Stomach (tissue), 9 donors: Measurements from ENCODE around the gene MYO5C. TPM values are rescaled to one million over a fixed set of nuclear protein-coding genes. Genes with fewer than 3 reads are reported as not detected.
A peak's percentile ranks its signal among the peaks of the same experiment; 100 is the strongest.

ENCODE experiments used
- DNase-seq, 2 donors: peaks; one replicate each; pipeline versions ENCODE4 v3.0.0 to v3.0.0-alpha.2; 2013 to 2019
- H3K27ac ChIP-seq, 5 donors: fragments of 200-600 bp in 4 of 5; sonication (generic) in 4 of 5; one replicate each; pipeline ENCODE4 v1.5.1; 2013 to 2019; ENCODE audit warnings: mild to moderate bottlenecking in 1 of 5, moderate library complexity in 1 of 5
- H3K27me3 ChIP-seq, 3 donors: fragments of 200-600 bp; sonication (generic); one replicate each; pipeline ENCODE4 v1.5.1; 2017 to 2019; ENCODE audit warnings: mixed run types in 1 of 3
- H3K36me3 ChIP-seq, 4 donors: fragments of 200-600 bp; sonication (generic); 1 replicate in 3 of 4; 2 replicates in 1 of 4; pipeline ENCODE4 v1.5.1; 2016 to 2019
- H3K4me1 ChIP-seq, 4 donors: fragments of 200-600 bp; sonication (generic); one replicate each; pipeline ENCODE4 v1.5.1; 2016 to 2019
- H3K4me3 ChIP-seq, 4 donors: fragments of 200-600 bp; sonication (generic) in 3 of 4; one replicate each; pipeline ENCODE4 v1.5.1; 2016 to 2019; ENCODE audit warnings: mild to moderate bottlenecking in 1 of 4
- H3K9me3 ChIP-seq, 4 donors: fragments of 200-600 bp; sonication (generic); one replicate each; pipeline ENCODE4 v1.5.1; 2016 to 2019
- EP300 ChIP-seq: sonication (generic); formaldehyde crosslinking; IDR thresholded peaks from one replicate; pipeline ENCODE4 v1.6.1; 2017; ENCODE audit warnings: antibody characterized with exemption
- POLR2A ChIP-seq, 4 donors: fragments of 450-650 bp; IDR thresholded peaks; one replicate each; pipeline ENCODE4 v1.6.1; 2016; ENCODE audit warnings: antibody characterized with exemption in 4 of 4, control low read depth in 2 of 4, mild to moderate bottlenecking in 1 of 4, moderate library complexity in 1 of 4
- POLR2AphosphoS5 ChIP-seq, 3 donors: sonication (generic); formaldehyde crosslinking; IDR thresholded peaks; one replicate each; pipeline ENCODE4 v1.6.1; 2016; ENCODE audit warnings: antibody characterized with exemption in 3 of 3
- WGBS, 5 donors: extraction: QIAGEN DNeasy Blood & Tissue Kit in 3 of 5; methylation state at CpG; one replicate each; pipeline versions ENCODE4 v1.1.5 to v1.1.7; 2013 to 2018; 5-methylcytosine and 5-hydroxymethylcytosine counted together
- intact Hi-C: fragments of 100-400 bp; cut with DNase I; formaldehyde crosslinking; loops from one replicate; pipeline ENCODE4 v1.15.1; 2023; ENCODE audit warnings: low total_unique reads
- polyA plus RNA-seq, 3 donors: library from polyadenylated mRNA; stranded (reverse); fragments of 200-250 nt; gene quantifications; one replicate each; pipeline ENCODE4 v1.2.3, GENCODE V29; 2013
- total RNA-seq, 5 donors: library from RNA; depleted of rRNA; stranded (reverse); fragments of >200 nt; gene quantifications; one replicate each; pipeline versions ENCODE4 v1.1.0 to v1.2.3, GENCODE V29; 2014 to 2016
- TF ChIP-seq, protein P1 (sequence below), 7 experiments: fragments of 450-650 bp in 4 of 7; fragments of 200-600 bp in 3 of 7; sonication (generic) in 3 of 7; IDR thresholded peaks; one replicate each; pipeline ENCODE4 v1.5.1; 2016 to 2019; ENCODE audit warnings: antibody characterized with exemption in 7 of 7, control low read depth in 2 of 7, mild to moderate bottlenecking in 1 of 7
- donor health status: healthy with polysubstance abuse.
- donor health status: Bipolar disorder and iron deficiency.
- donor health status: healthy.

The MYO5C gene
- total and polyA plus RNA-seq, 8 donors: 4.3 to 148 (median 25.6) TPM

DNA sequence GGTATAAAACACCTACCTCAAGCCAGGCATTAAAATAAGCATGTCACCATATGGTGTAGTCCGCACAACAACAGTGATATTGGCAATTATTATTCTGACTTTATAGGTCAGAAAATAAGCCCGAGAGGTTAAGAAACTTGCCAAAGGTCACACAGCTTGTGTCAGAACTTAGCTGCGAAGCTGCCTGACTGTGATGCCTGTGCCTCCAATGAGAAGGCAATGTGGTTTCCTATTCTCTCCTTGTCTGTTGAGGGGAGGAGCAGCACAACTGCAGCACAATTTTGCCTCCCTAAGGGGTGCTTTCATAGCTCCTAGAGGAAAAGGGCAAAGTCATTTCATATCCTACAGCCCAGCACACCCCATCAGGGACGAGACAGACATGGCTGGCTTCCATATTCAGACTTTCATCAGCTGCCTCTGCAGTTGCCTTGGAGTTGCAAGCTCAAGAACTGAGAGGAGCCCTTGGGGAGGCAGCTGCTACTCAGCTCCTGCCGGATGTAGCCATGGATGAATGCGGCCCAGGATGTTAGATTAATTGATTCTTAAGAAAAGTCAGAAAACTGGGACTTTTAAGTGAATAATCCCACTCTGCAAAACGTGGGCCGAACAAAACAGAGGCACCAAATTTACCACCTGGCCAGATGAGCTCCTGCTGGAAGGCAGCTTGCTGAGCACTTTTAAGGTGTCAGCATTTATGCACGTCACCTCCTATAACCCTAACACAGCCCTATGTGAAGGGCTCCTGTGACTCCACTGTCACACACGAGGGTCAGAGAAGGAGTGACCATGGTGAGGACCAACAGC lies 38.5 kb downstream of the MYO5C start:
- peak overlapping the region in 2 of 5 donors; percentile 9 to 19 for H3K27ac ChIP-seq
- intact Hi-C loops: loop anchor here (10.0 kb wide), 1 partner anchor 478 kb away; no protein-coding TSS in a partner anchor

DNA sequence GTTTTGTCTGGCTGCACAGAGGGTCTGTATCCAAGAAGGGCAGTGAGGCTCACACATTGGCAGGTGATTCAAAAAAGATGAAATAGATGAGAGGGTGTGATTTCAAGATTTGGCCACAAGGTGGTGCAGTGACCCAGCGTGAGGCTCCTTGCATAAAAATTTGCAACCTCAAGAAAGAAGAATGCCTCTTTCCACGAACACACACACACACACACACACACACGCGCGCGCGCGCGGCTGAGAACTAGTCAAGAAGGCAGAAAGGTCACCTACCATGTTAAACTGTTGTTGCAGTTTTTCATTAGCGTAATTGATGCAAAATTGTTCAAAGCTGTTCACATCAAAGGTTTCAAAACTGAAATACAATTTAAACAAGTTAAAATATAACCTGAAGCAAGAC lies 39.2 kb downstream of the MYO5C start:
- peak overlapping the region in 2 of 5 donors; percentile 9 to 19 for H3K27ac ChIP-seq
- TF ChIP-seq, protein P1, sequence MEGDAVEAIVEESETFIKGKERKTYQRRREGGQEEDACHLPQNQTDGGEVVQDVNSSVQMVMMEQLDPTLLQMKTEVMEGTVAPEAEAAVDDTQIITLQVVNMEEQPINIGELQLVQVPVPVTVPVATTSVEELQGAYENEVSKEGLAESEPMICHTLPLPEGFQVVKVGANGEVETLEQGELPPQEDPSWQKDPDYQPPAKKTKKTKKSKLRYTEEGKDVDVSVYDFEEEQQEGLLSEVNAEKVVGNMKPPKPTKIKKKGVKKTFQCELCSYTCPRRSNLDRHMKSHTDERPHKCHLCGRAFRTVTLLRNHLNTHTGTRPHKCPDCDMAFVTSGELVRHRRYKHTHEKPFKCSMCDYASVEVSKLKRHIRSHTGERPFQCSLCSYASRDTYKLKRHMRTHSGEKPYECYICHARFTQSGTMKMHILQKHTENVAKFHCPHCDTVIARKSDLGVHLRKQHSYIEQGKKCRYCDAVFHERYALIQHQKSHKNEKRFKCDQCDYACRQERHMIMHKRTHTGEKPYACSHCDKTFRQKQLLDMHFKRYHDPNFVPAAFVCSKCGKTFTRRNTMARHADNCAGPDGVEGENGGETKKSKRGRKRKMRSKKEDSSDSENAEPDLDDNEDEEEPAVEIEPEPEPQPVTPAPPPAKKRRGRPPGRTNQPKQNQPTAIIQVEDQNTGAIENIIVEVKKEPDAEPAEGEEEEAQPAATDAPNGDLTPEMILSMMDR (IDR thresholded peaks at IDR 0.05): peak in 6 of 7 experiments; percentile 45 to 85 (median 78)
- TF ChIP-seq POLR2A (IDR thresholded peaks at IDR 0.05) (no peak), POLR2AphosphoS5 (IDR thresholded peaks at IDR 0.05) (peak in 1 of 3 donors; percentile 35), EP300 (no peak)
- WGBS, 5 donors: 3 to 9% (median 4%) methylated on average over 10 of the region's 10 CpGs

More for the DNA sequence above, 38.5 kb downstream of the MYO5C start:
- Histone ChIP-seq H3K4me1 (peaks cover 9 to 55% (median 23%) of the 10 kb centered on the region in 4 donors), H3K9me3 (no peaks in the 10 kb centered on the region), H3K4me3 (no peak overlapping the region), H3K36me3 (peaks cover 0 to 27% (median 12%) of the 10 kb centered on the region in 4 donors), H3K27me3 (no peaks in the 10 kb centered on the region)
- 74 to 81% (median 76%) methylated on average over 10 of the region's 10 CpGs for WGBS, 5 donors
- TF ChIP-seq, protein P1 (IDR thresholded peaks at IDR 0.05): no peak
- TF ChIP-seq POLR2A (IDR thresholded peaks at IDR 0.05): no peak
- TF ChIP-seq EP300: no peak
- no peak for TF ChIP-seq POLR2AphosphoS5 (IDR thresholded peaks at IDR 0.05)
- DNase-seq: no peak

GRCh38 chr15:52255935-52256334 lies 39.7 kb downstream of the MYO5C start:
- intact Hi-C loops: loop anchor here (10.0 kb wide), 1 partner anchor 479 kb away; no protein-coding TSS in a partner anchor
- H3K9me3 ChIP-seq: no peaks in the 10 kb centered on the region
- H3K27me3 ChIP-seq: no peaks in the 10 kb centered on the region
- H3K4me1 ChIP-seq: peaks cover 0 to 52% (median 13%) of the 10 kb centered on the region in 4 donors
- DNase-seq: no peak
- H3K36me3 ChIP-seq: peaks cover 0 to 27% (median 12%) of the 10 kb centered on the region in 4 donors
- H3K27ac ChIP-seq: peak overlapping the region in 1 of 5 donors; percentile 38
- TF ChIP-seq POLR2A (IDR thresholded peaks at IDR 0.05): no peak
- TF ChIP-seq POLR2AphosphoS5 (IDR thresholded peaks at IDR 0.05): no peak
- TF ChIP-seq, protein P1 (IDR thresholded peaks at IDR 0.05): no peak
- no peak for TF ChIP-seq EP300
- WGBS, 5 donors: 55 to 74% (median 62%) methylated on average over 6 of the region's 6 CpGs
- H3K4me3 ChIP-seq: no peak overlapping the region

More for the DNA sequence above, 39.2 kb downstream of the MYO5C start:
- Histone ChIP-seq H3K4me3 (no peak overlapping the region), H3K27me3 (no peaks in the 10 kb centered on the region), H3K9me3 (no peaks in the 10 kb centered on the region), H3K36me3 (peaks cover 0 to 27% (median 12%) of the 10 kb centered on the region in 4 donors), H3K4me1 (peaks cover 1 to 55% (median 16%) of the 10 kb centered on the region in 4 donors)
- peak; percentile 74 to 91 for DNase-seq
- intact Hi-C loops: loop anchor here (10.0 kb wide), 1 partner anchor 478 kb away; no protein-coding TSS in a partner anchor

- no peak for DNase-seq
- Histone ChIP-seq H3K4me1 (peaks cover 0 to 50% (median 13%) of the 10 kb centered on the region in 4 donors), H3K27ac (peak overlapping the region in 1 of 5 donors; percentile 38), H3K9me3 (no peaks in the 10 kb centered on the region), H3K36me3 (peaks cover 0 to 27% (median 12%) of the 10 kb centered on the region in 4 donors), H3K27me3 (no peaks in the 10 kb centered on the region), H3K4me3 (no peak overlapping the region)
- TF ChIP-seq EP300 (no peak), POLR2AphosphoS5 (IDR thresholded peaks at IDR 0.05) (no peak), POLR2A (IDR thresholded peaks at IDR 0.05) (no peak)
- TF ChIP-seq, protein P1 (IDR thresholded peaks at IDR 0.05): no peak
- WGBS, 5 donors: 39 to 65% (median 56%) methylated on average over 1 of the region's 1 CpG
- intact Hi-C loops: loop anchor here (10.0 kb wide), 1 partner anchor 480 kb away; no protein-coding TSS in a partner anchor
Observed at GRCh38 chr15:52255008-52255407, 40.6 kb downstream of the MYO5C start.
